Measurements from ENCODE around the gene NAA80.
"Not testable (repeated sequence)": the region's sequence is repeated elsewhere in the genome, so short reads cannot be mapped to it uniquely, and the experiment has no call there.

NAA80 gene

DNA sequence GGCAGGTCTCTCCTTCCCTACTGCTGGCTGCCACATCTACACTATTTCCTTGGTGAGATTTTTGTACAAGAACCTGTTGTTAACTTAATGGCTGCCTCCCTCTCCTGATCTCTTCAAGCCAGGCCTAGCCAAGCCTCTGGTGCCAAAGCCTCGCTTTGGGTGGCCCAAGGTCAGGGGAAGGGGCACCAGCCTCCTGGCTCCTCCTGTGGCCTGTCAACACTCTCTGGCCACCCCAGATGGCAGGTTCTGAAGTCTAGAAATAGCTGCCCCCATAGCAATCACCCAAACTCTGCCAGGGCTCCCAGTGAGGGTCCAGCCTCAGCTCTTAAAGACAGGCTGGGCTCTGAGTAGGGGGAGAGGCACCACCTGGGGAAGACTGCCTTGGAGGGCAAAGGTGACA lies 11.9 kb downstream of the NAA80 start:
- peaks cover 55% of the 10 kb centered on the region for H3K36me3 ChIP-seq (ENCODE audit: control insufficient read depth, low read length)
- H3K4me3 ChIP-seq (ENCODE audit: low read length) = no peak overlapping the region
- peaks cover 6% of the 10 kb centered on the region for H3K4me1 ChIP-seq (ENCODE audit: control insufficient read depth, low read length)
- no peak overlapping the region for H3K27ac ChIP-seq (ENCODE audit: low read depth, low read length)
- H3K4me2 ChIP-seq (ENCODE audit: low read length) = no peak overlapping the region
- no peaks in the 10 kb centered on the region for H3K27me3 ChIP-seq (ENCODE audit: control insufficient read depth, low read length)
- TF ChIP-seq, protein P1, sequence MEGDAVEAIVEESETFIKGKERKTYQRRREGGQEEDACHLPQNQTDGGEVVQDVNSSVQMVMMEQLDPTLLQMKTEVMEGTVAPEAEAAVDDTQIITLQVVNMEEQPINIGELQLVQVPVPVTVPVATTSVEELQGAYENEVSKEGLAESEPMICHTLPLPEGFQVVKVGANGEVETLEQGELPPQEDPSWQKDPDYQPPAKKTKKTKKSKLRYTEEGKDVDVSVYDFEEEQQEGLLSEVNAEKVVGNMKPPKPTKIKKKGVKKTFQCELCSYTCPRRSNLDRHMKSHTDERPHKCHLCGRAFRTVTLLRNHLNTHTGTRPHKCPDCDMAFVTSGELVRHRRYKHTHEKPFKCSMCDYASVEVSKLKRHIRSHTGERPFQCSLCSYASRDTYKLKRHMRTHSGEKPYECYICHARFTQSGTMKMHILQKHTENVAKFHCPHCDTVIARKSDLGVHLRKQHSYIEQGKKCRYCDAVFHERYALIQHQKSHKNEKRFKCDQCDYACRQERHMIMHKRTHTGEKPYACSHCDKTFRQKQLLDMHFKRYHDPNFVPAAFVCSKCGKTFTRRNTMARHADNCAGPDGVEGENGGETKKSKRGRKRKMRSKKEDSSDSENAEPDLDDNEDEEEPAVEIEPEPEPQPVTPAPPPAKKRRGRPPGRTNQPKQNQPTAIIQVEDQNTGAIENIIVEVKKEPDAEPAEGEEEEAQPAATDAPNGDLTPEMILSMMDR (IDR thresholded peaks at IDR 0.05; ENCODE audit: low read depth, low read length, poor library complexity, severe bottlenecking) = no peak
- TF ChIP-seq EZH2phosphoT487 (IDR thresholded peaks at IDR 0.05; ENCODE audit: borderline replicate concordance, low read length) = no peak
- H4K20me1 ChIP-seq (ENCODE audit: control insufficient read depth, insufficient read depth, low read depth, low read length) = no peaks in the 10 kb centered on the region
- H3K9me2 ChIP-seq (replicated peaks; ENCODE audit: control insufficient read depth, low read length) = no peaks in the 10 kb centered on the region
- no peaks in the 10 kb centered on the region for H3K9me3 ChIP-seq (ENCODE audit: control insufficient read depth, insufficient read depth, low read length)
- H3K79me2 ChIP-seq (ENCODE audit: control insufficient read depth, low read length) = peaks cover 32% of the 10 kb centered on the region
- H3F3A ChIP-seq (ENCODE audit: control insufficient read depth, insufficient read depth) = no peaks in the 10 kb centered on the region; the same call in 1 of the 2 replicates

DNA sequence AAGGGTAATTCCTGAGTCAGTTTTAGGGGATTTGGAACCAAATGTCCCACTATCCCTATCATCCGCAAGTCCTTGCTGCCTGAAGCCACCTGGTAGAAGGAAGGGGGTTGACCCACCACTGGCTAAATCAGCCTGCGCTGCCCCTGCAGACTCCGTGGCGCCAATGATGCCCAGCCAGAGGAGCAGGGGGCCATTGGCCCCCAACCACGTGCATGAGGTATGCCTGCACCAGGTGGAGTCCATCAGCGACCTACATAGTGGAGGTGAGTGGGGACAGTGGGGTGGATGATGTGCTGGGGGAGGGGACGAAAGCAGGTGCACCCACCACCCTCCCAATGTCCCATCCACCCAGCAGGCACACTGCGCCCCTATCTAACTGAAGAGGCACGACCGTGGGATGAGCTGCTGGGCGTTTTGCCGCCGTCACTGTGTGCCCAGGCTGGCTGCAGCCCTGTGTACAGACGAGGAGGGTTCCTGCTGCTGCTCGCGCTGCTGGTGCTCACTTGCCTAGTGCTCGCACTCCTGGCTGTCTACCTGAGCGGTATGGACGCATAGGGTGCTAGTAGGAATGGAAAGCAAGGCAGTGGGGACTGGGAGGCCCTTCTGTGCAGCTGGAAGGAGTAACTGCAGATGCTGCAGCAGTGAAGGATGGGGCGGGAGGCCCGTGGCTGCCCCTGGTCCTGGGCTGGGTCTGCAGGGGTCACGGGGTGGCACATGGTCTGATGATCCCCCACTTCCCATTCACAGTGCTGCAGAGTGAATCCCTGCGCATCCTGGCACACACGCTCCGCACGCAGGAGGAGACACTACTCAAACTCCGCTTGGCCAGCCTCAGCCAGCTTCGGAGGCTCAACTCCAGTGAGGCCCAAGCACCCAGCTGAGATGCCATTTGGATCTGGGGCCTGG lies 12.6 kb downstream of the NAA80 start:
- TF ChIP-seq, protein P1 (IDR thresholded peaks at IDR 0.05; ENCODE audit: low read depth, low read length, poor library complexity, severe bottlenecking) = no peak
- TF ChIP-seq EZH2phosphoT487 (IDR thresholded peaks at IDR 0.05; ENCODE audit: borderline replicate concordance, low read length) = no peak
- Histone ChIP-seq H4K20me1 (ENCODE audit: control insufficient read depth, insufficient read depth, low read depth, low read length) (no peaks in the 10 kb centered on the region), H3K4me3 (ENCODE audit: low read length) (no peak overlapping the region), H3K27me3 (ENCODE audit: control insufficient read depth, low read length) (no peaks in the 10 kb centered on the region), H3K4me1 (ENCODE audit: control insufficient read depth, low read length) (peaks cover 6% of the 10 kb centered on the region), H3K79me2 (ENCODE audit: control insufficient read depth, low read length) (peaks cover 26% of the 10 kb centered on the region), H3K36me3 (ENCODE audit: control insufficient read depth, low read length) (peaks cover 50% of the 10 kb centered on the region), H3K27ac (ENCODE audit: low read depth, low read length) (no peak overlapping the region), H3K9me2 (replicated peaks; ENCODE audit: control insufficient read depth, low read length) (no peaks in the 10 kb centered on the region), H3K9me3 (ENCODE audit: control insufficient read depth, insufficient read depth, low read length) (no peaks in the 10 kb centered on the region), H3K4me2 (ENCODE audit: low read length) (no peak overlapping the region), H3F3A (ENCODE audit: control insufficient read depth, insufficient read depth) (no peaks in the 10 kb centered on the region; the same call in 1 of the 2 replicates)

DNA sequence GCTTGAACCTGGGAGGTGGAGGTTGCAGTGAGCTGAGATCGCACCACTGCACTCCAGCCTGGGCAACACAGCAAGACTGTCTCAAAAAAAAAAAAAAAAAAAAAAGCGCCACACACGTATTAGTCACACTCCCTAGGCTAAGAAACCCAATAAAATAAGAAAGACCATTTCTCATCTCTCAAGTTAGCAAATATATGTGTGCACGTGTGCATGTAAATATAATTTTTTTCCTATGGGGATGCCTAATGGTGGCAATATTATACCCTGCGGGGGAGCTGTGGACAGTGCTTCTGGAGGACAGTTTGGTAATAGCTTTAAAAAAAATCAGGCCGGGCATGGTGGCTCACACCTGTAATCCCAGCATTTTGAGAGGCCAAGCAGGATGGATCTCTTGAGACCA lies 15.1 kb downstream of the NAA80 start:
- H3F3A ChIP-seq (ENCODE audit: control insufficient read depth, insufficient read depth); H3K79me2 ChIP-seq (ENCODE audit: control insufficient read depth, low read length); H3K4me1 ChIP-seq (ENCODE audit: control insufficient read depth, low read length); H3K4me2 ChIP-seq (ENCODE audit: low read length); H4K20me1 ChIP-seq (ENCODE audit: control insufficient read depth, insufficient read depth, low read depth, low read length); H3K27ac ChIP-seq (ENCODE audit: low read depth, low read length); H3K27me3 ChIP-seq (ENCODE audit: control insufficient read depth, low read length); H3K9me2 ChIP-seq (replicated peaks; ENCODE audit: control insufficient read depth, low read length); H3K9me3 ChIP-seq (ENCODE audit: control insufficient read depth, insufficient read depth, low read length); H3K4me3 ChIP-seq (ENCODE audit: low read length): not testable (repeated sequence)
- H3K36me3 ChIP-seq (ENCODE audit: control insufficient read depth, low read length) = peaks cover 30% of the 10 kb centered on the region

DNA sequence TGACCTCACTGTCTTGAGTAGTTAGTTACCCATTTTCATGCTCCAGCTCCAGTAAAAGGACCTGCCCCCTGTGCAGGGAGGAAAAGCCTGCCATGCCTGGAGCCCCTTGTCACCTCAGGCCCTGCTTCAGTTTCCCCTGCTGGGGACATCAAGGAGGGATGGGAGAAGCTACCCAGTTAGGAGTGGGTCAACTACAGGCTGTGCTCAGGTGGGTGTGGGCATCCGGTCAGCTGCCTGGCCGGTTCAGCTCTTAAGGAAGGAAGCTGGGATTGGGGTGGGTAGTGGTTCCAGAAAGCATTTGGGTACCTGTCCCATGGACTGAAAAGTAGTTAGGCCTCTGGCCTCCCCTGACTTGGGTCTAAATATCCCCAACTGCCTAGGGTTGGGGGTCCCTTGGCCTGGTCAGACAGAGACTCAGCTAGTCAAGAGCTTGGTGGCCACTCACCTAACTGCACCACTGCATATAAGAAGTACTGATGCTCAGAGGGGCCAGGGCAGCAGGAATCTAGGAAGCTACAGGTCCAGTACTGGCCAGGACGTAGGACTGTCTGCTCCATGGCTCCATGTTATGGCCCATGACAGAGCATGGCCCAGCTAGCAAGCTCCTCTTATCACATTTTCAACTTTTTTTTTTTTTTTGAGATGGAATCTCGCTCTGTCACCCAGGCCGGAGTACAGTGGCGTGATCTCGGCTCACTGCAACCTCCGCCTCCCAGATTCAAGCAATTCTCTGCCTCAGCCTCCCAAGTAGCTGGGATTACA lies 19.8 kb downstream of the NAA80 start:
- H3K27ac ChIP-seq (ENCODE audit: low read depth, low read length) = no peak overlapping the region
- TF ChIP-seq EZH2phosphoT487 (IDR thresholded peaks at IDR 0.05; ENCODE audit: borderline replicate concordance, low read length) = no peak
- TF ChIP-seq, protein P1 (IDR thresholded peaks at IDR 0.05; ENCODE audit: low read depth, low read length, poor library complexity, severe bottlenecking) = no peak
- peaks cover 22% of the 10 kb centered on the region for H3K27me3 ChIP-seq (ENCODE audit: control insufficient read depth, low read length)
- H3F3A ChIP-seq (ENCODE audit: control insufficient read depth, insufficient read depth) = no peaks in the 10 kb centered on the region; the same call in 1 of the 2 replicates
- H3K4me3 ChIP-seq (ENCODE audit: low read length) = no peak overlapping the region
- no peak overlapping the region for H3K4me2 ChIP-seq (ENCODE audit: low read length)
- no peaks in the 10 kb centered on the region for H3K36me3 ChIP-seq (ENCODE audit: control insufficient read depth, low read length)
- peaks cover 7% of the 10 kb centered on the region for H3K4me1 ChIP-seq (ENCODE audit: control insufficient read depth, low read length)
- H3K79me2 ChIP-seq (ENCODE audit: control insufficient read depth, low read length) = no peaks in the 10 kb centered on the region
- H3K9me2 ChIP-seq (replicated peaks; ENCODE audit: control insufficient read depth, low read length) = no peaks in the 10 kb centered on the region
- H4K20me1 ChIP-seq (ENCODE audit: control insufficient read depth, insufficient read depth, low read depth, low read length) = no peaks in the 10 kb centered on the region
- H3K9me3 ChIP-seq (ENCODE audit: control insufficient read depth, insufficient read depth, low read length) = no peaks in the 10 kb centered on the region

Data from DOHH2 (cell line).